DOHH2 (cell line): ENCODE results near the gene LAMA3.

Experiments used
- H3F3A ChIP-seq: fragments of 200-600 bp; sonication (generic), shearing (Covaris generic); 2 replicates; pipeline ENCODE4 v1.6.0; 2016; ENCODE audit warnings: antibody characterized with exemption, mild to moderate bottlenecking; ENCODE audit not compliant: control insufficient read depth, insufficient read depth
- H3K27ac ChIP-seq: fragments of 200-600 bp; sonication (generic); 2 replicates; pipeline ENCODE4 v1.5.1; 2014; ENCODE audit warnings: low read depth, mild to moderate bottlenecking, low read length, moderate library complexity
- H3K27me3 ChIP-seq: fragments of 200-600 bp; sonication (generic); 2 replicates; pipeline ENCODE4 v1.6.1; 2014; ENCODE audit warnings: mild to moderate bottlenecking, low read length, mixed read lengths; ENCODE audit not compliant: control insufficient read depth
- H3K36me3 ChIP-seq: fragments of 200-600 bp; sonication (generic); 2 replicates; pipeline ENCODE4 v1.6.1; 2014; ENCODE audit warnings: mild to moderate bottlenecking, low read length, moderate library complexity, mixed read lengths; ENCODE audit not compliant: control insufficient read depth
- H3K4me1 ChIP-seq: fragments of 200-600 bp; sonication (generic); 2 replicates; pipeline ENCODE4 v1.6.1; 2014; ENCODE audit warnings: mild to moderate bottlenecking, low read length, mixed read lengths; ENCODE audit not compliant: control insufficient read depth
- H3K4me2 ChIP-seq: fragments of 200-600 bp; sonication (generic); 2 replicates; pipeline ENCODE4 v1.6.0; 2014; ENCODE audit warnings: mild to moderate bottlenecking, low read length, moderate library complexity
- H3K4me3 ChIP-seq: fragments of 200-600 bp; sonication (generic); 2 replicates; pipeline ENCODE4 v1.5.1; 2014; ENCODE audit warnings: mild to moderate bottlenecking, low read length, mixed read lengths
- H3K79me2 ChIP-seq: fragments of 200-600 bp; sonication (generic); 2 replicates; pipeline ENCODE4 v1.6.1; 2014; ENCODE audit warnings: mild to moderate bottlenecking, low read length, mixed read lengths; ENCODE audit not compliant: control insufficient read depth
- H3K9me2 ChIP-seq: fragments of 200-600 bp; sonication (generic); replicated peaks from 2 replicates; pipeline ENCODE4 v1.6.1; 2014; ENCODE audit warnings: mild to moderate bottlenecking, low read length, mixed read lengths; ENCODE audit not compliant: control insufficient read depth
- H3K9me3 ChIP-seq: fragments of 200-600 bp; sonication (generic); 2 replicates; pipeline ENCODE4 v1.6.1; 2014; ENCODE audit warnings: antibody characterized with exemption, low read length, mixed read lengths; ENCODE audit not compliant: control insufficient read depth, insufficient read depth
- H4K20me1 ChIP-seq: fragments of 200-600 bp; sonication (generic); 2 replicates; pipeline ENCODE4 v1.6.0; 2014; ENCODE audit warnings: low read depth, mild to moderate bottlenecking, antibody characterized with exemption, low read length, moderate library complexity; ENCODE audit not compliant: control insufficient read depth, insufficient read depth
- EZH2phosphoT487 ChIP-seq: fragments of 200-600 bp; sonication (generic); IDR thresholded peaks from 2 replicates; pipeline ENCODE4 v1.6.1; 2017; ENCODE audit warnings: borderline replicate concordance, mild to moderate bottlenecking, antibody characterized with exemption, low read length, moderate library complexity, mixed read lengths
- TF ChIP-seq, protein P1 (sequence below): fragments of 200-600 bp; sonication (generic); IDR thresholded peaks from one replicate; pipeline ENCODE4 v1.5.1; 2014; ENCODE audit warnings: antibody characterized with exemption, mild to moderate bottlenecking, low read depth, low read length; ENCODE audit not compliant: poor library complexity, severe bottlenecking

Gene LAMA3

DNA sequence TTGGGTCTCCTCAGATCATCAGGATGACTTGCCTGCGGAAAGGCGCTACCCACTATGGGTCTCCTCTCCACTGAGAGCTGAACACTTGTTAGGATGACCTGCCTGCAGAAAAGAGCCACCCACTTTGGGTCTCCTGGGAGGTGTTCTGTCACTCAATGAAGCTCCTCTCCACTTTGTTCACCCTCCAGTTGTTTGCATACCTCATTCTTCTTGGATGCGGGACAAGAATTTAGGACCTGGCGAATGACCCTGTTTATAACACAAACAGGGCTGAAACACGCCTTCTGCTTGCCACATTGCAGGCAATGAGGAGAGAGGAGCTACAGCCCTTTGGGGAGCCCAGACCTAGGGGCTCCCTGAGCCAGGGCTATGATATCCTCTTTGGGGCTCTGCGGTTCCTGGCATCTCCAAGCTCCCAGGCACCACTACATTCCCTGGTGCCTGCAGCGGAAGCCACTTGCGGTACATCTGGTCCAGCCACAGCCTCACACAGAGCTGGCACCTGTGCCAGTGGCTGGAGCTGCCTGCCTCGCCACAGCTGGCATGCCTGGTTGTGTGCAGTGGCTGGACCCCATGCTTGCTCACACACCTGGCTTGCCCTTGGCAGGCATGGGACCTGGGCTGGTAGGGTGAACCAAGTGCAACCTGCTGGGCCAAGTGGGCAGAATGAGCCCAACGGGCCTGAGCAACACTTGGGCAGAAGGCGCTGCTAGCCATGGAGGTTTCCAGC lies 47.2 kb upstream of the LAMA3 start:
- Histone ChIP-seq H3F3A (no peaks in the 10 kb centered on the region), H3K9me2 (no peaks in the 10 kb centered on the region), H3K4me3 (no peak overlapping the region), H4K20me1 (no peaks in the 10 kb centered on the region), H3K4me1 (no peaks in the 10 kb centered on the region), H3K79me2 (no peaks in the 10 kb centered on the region), H3K27ac (no peak overlapping the region), H3K27me3 (peaks cover 4% of the 10 kb centered on the region; the same call in 1 of the 2 replicates), H3K9me3 (peaks cover 14% of the 10 kb centered on the region; the same call in 1 of the 2 replicates), H3K4me2 (no peak overlapping the region), H3K36me3 (no peaks in the 10 kb centered on the region)
- TF ChIP-seq EZH2phosphoT487: no peak
- TF ChIP-seq, protein P1, sequence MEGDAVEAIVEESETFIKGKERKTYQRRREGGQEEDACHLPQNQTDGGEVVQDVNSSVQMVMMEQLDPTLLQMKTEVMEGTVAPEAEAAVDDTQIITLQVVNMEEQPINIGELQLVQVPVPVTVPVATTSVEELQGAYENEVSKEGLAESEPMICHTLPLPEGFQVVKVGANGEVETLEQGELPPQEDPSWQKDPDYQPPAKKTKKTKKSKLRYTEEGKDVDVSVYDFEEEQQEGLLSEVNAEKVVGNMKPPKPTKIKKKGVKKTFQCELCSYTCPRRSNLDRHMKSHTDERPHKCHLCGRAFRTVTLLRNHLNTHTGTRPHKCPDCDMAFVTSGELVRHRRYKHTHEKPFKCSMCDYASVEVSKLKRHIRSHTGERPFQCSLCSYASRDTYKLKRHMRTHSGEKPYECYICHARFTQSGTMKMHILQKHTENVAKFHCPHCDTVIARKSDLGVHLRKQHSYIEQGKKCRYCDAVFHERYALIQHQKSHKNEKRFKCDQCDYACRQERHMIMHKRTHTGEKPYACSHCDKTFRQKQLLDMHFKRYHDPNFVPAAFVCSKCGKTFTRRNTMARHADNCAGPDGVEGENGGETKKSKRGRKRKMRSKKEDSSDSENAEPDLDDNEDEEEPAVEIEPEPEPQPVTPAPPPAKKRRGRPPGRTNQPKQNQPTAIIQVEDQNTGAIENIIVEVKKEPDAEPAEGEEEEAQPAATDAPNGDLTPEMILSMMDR: no peak

DNA sequence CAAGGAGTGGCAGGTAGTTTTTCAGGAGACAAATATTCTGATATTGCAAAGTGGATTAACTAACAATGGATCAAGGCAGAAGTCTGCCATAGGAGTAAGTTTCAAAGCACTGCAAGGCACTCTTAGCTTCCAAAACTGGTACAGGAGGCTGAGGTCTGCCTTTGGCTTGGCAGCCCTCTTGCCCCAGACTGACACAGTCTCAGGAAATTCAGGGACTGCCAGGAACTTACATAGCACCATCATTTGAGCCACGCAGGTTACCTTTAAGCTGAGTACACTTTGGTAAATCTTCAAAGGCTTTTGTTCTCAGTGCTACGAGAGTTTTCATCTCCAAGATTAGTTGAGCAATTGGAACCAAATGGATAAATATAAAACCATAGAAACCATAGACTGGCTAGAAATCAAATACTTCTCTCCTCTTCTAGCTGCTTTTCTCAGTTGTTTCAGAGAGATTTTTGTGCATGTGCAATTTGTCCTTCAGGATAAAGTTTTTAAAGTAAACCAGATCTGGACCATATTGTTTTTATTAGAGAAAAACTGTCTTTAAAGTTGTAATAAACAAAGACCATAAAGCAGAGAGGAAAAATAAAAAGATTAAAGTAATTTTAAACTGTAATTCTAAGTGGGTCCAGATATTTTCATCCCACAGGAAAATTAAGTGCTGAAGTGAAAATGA lies 45.3 kb upstream of the LAMA3 start:
- Histone ChIP-seq H4K20me1 (no peaks in the 10 kb centered on the region), H3F3A (no peaks in the 10 kb centered on the region), H3K27me3 (peaks cover 9% of the 10 kb centered on the region), H3K4me3 (no peak overlapping the region), H3K9me3 (peaks cover 14% of the 10 kb centered on the region; the same call in 1 of the 2 replicates), H3K9me2 (no peaks in the 10 kb centered on the region), H3K36me3 (no peaks in the 10 kb centered on the region), H3K79me2 (no peaks in the 10 kb centered on the region), H3K4me1 (no peaks in the 10 kb centered on the region), H3K27ac (no peak overlapping the region), H3K4me2 (no peak overlapping the region)
- TF ChIP-seq EZH2phosphoT487: no peak
- TF ChIP-seq, protein P1: no peak

DNA sequence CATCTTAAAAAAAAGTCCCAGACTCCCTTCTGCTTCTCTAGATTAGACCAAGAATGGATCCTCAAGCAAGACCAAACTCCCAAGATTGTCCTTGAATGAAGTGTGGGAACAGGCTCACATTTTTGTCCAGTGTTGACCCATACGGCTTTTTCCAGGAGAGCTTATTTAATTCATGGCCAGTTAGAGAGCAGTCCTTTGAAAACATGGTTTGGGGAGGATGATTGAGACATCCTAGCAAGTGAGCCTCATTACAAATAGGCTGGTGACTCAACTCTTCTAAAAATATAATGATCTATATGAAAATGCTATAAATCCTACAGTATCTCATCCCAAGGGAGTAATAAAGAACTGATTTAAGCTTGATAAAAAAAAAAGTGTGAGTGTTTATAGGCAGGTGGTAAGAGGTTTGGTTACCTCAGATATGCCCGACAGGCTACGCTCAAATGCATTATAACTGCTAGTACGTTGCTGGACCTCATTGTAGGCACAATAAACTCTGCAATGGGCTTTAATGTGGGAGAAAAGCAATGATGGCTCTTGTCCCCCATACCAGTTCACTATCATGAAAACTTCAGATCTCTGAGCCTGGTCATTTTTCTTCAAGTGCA lies 43.6 kb upstream of the LAMA3 start:
- H4K20me1 ChIP-seq: no peaks in the 10 kb centered on the region
- H3K27ac ChIP-seq: no peak overlapping the region
- TF ChIP-seq EZH2phosphoT487: no peak
- TF ChIP-seq, protein P1: no peak
- H3K4me1 ChIP-seq: no peaks in the 10 kb centered on the region
- no peaks in the 10 kb centered on the region for H3K79me2 ChIP-seq
- H3K36me3 ChIP-seq: no peaks in the 10 kb centered on the region
- no peak overlapping the region for H3K4me2 ChIP-seq
- peaks cover 14% of the 10 kb centered on the region; the same call in 1 of the 2 replicates for H3K9me3 ChIP-seq
- H3K27me3 ChIP-seq: peaks cover 15% of the 10 kb centered on the region
- H3F3A ChIP-seq: no peaks in the 10 kb centered on the region
- H3K9me2 ChIP-seq: no peaks in the 10 kb centered on the region
- no peak overlapping the region for H3K4me3 ChIP-seq
